GM10248 (cell line): ENCODE measurements around the gene GPR146.
"Not testable (repeated sequence)": the region's sequence is repeated elsewhere in the genome, so short reads cannot be mapped to it uniquely, and the experiment has no call there.

ENCODE experiments used
- CTCF ChIA-PET: fragments of 300-600 bp; sonication (Branson Sonifier 250); formaldehyde crosslinking; extraction: SDS; loops from one replicate; lab custom pipeline; 2021; ENCODE audit warnings: antibody characterized with exemption; lab: Yijun Ruan, JAX
- POLR2A ChIA-PET: fragments of 350-650 bp; sonication (Branson Sonifier 250); formaldehyde crosslinking; extraction: SDS; loops from one replicate; lab custom pipeline; 2020; ENCODE audit warnings: antibody characterized with exemption; lab: Yijun Ruan, JAX
- DNase-seq: peaks from one replicate; pipeline ENCODE4 v3.0.0; 2012; ENCODE audit errors: extremely low spot score
- TF ChIP-seq, protein P1 (sequence below): IDR thresholded peaks from 2 replicates; pipeline ENCODE4 v1.5.1; 2012; ENCODE audit warnings: mild to moderate bottlenecking, low read depth; ENCODE audit errors: extremely low read depth, missing control alignments, control extremely low read depth

GPR146 gene

DNA sequence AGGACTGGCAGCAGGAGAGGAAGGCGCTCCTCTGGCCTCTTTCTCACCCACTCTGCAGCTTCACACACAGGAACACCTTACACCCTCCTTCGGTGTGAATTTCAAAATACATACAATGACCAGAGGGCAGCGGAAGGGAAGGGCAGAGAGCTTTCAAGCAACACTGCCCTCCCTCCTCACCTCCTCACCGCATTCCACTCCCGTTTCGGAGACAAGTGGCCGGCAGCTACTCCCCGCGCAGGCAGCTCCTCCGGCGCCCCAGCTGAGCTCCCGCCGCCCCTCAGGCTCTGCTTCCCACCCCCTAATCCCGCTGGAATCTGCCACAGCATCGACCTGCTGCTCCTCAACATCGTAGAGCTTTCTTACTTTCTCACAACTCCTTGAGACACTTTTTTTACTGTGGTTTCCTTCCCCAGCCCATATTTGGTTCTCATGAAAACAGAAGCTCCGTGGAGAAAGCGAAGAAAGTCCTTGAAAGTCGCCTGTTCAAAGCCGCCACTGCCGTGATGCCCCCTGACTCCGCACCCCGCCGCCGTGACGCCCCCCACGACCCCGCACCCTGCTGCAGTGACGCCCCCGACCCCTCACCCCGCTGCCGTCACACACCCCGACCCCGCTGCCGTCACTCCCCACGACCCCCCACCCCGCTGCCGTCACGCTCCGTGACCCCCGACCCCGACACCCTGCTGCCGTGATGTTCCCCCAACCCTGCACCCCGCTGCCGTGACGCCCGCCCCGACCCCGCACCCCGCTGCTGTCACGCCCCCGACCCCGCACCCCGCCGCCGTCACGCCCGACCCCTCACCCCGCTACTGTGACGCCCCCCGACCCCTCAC is 29.0 kb downstream of the GPR146 start:
- TF ChIP-seq, protein P1, sequence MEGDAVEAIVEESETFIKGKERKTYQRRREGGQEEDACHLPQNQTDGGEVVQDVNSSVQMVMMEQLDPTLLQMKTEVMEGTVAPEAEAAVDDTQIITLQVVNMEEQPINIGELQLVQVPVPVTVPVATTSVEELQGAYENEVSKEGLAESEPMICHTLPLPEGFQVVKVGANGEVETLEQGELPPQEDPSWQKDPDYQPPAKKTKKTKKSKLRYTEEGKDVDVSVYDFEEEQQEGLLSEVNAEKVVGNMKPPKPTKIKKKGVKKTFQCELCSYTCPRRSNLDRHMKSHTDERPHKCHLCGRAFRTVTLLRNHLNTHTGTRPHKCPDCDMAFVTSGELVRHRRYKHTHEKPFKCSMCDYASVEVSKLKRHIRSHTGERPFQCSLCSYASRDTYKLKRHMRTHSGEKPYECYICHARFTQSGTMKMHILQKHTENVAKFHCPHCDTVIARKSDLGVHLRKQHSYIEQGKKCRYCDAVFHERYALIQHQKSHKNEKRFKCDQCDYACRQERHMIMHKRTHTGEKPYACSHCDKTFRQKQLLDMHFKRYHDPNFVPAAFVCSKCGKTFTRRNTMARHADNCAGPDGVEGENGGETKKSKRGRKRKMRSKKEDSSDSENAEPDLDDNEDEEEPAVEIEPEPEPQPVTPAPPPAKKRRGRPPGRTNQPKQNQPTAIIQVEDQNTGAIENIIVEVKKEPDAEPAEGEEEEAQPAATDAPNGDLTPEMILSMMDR, result no peak
- no peak for DNase-seq
- ChIA-PET POLR2A (no interaction called here), CTCF (interaction anchor here (1.1 to 3.0 kb wide), 4 partner anchors 79 to 104 kb away, joined by 3 to 14 read pairs (median 4); no protein-coding TSS in a partner anchor)

DNA sequence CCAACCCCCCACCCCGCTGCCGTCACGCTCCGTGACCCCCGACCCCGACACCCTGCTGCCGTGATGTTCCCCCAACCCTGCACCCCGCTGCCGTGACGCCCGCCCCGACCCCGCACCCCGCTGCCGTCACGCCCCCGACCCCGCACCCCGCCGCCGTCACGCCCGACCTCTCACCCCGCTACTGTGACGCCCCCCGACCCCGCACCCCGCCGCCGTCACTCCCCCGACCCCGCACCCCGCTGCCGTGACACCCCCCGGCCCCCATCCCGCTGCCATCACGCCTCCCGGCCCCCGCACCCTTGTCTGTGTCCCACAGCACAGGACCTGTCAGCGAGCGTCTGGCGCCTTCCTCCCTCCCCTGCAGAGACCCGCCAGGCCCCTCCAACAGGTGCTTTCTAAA is 29.7 kb downstream of the GPR146 start:
- POLR2A ChIA-PET, DNase-seq: not testable (repeated sequence)
- CTCF ChIA-PET, result interaction anchor here (2.3 kb wide), 1 partner anchor 9 kb away, joined by 14 read pairs; no protein-coding TSS in a partner anchor

DNA sequence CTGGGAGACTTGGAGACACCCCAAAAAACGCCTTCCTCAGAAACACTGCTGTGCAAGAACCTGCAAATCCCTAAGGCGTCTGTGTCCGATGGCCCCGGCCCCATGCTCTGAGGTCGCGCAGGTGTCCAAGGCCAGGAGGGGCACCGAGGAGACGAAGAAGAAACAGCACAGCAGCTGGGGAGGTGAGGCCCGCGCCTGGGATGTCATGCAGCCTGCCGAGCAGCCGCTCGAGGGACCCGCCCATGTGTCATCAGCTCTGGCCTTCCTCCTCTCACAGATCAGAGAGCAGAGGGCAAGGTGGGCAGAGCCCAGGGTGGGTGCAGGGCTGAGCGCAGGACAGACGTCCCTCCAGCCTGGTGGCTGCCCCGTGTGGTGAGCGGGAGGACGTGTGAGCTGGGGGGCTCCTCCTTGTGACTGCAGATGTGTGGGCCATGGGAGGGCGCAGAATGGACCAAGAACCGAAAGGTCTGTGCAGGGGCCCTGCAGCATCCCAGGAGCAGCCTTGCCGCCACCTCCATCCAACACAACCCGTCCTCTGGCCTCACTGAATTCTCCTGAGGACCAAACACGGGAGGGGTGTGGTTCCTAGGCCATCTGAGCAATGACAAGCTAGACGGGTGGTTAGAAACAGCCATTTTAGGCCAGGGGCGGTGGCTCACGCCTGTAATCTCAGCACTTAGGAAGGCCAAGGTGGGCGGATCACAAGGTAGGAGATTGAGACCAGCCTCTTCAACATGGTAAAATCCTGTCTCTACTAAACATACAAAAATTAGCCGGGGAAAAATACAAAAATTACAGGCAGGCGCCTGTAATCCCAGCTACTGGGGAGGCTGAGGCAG is 30.5 kb downstream of the GPR146 start:
- POLR2A ChIA-PET, result no interaction called here
- DNase-seq, result no peak
- TF ChIP-seq, protein P1, result no peak
- CTCF ChIA-PET, result interaction anchor here (0.7 to 2.3 kb wide), 2 partner anchors 9 to 101 kb away, joined by 3 to 14 read pairs; no protein-coding TSS in a partner anchor

DNA sequence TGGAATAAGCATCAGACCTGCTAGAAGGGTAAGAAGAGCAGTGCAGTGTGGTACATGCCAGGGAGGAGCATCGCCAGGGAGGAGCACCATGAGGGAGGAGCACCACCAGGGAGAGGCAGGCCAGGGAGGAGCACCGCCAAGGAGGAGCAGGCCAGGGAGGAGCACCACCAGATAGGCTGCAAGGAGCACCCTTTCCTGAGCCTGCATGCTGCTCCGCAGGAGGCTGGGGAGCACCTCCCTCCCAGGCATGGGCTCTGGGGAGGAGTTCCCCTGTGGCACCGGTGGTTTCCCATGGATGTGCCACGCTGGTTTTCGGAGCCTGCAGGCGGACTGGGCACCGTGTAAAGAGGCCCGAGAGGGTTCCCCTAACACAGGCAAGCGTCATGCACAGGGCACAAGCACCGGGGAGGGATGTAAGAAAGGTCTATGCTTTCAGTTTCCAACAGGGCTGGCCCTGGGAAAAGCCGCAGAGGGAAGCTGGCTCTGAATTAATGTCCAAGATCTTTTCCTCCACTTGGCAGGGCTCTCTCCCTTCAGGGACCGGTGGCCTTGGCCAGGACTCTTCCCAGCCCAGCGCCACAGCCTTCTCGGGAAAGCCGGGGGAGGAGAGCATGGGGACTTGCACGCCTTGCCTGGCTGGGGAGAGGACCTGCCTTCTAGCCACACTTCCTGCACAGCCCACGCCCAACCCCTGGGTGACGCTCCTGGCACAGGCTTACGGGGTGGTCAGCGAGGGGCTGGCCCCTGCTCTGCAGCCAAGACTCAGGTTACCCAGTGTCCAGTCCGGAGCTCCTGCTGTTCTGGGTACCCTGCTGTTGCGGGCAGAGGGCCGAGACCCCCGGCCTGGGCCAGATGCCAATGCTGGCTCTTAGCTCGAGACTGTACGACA is 32.1 kb downstream of the GPR146 start:
- CTCF ChIA-PET, result interaction anchor here (1.2 to 3.3 kb wide), 4 partner anchors 10 to 83 kb away, joined by 3 to 14 read pairs (median 8); no protein-coding TSS in a partner anchor

DNA sequence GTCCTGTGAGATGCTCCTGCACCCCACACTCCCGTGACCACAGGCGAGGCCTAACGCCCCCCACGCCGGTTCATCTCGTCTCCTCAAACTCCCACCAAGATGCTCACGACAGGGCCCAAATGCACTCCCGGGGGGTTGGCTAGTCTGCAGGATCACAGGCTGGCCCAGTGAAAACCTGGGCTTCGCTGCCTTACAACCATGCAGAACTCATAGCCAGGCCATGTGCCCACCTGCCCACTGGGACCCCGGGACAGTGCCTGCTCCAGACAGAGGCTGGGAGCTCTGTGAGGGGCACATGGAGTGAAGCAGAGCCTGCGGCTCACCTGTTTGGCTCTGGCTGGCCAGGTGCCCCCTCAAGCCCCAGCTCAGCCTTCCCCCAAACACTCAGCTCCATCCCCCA is 34.2 kb downstream of the GPR146 start:
- POLR2A ChIA-PET, result no interaction called here
- CTCF ChIA-PET, result interaction anchor here (1.0 to 3.3 kb wide), 7 partner anchors 8 to 98 kb away, joined by 3 to 13 read pairs (median 3); no protein-coding TSS in a partner anchor
- TF ChIP-seq, protein P1, result no peak
- no peak for DNase-seq

More for the DNA sequence above, 32.1 kb downstream of the GPR146 start:
- DNase-seq, result no peak
- TF ChIP-seq, protein P1, result no peak
- POLR2A ChIA-PET, result no interaction called here

DNA sequence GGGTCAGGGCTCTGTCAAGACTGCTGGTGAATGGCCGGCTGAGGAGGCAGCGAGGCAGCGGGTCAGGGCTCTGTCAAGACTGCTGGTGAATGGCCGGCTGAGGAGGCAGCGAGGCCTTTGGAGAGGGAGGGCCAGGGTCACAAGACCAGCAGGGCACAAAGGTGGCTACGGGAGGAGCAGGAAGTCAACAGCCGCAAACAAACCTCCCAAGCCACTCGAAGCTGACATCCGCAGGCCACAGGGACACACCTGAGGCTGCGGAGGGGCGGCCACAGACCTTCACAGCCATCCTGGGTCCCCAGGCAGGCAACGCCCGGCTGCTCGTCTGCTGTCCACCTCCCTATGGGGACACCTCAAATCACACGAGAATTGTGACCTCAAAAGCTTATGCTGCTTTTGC is 34.6 kb downstream of the GPR146 start:
- TF ChIP-seq, protein P1, result no peak
- ChIA-PET CTCF (interaction anchor here (1.0 to 3.4 kb wide), 7 partner anchors 7 to 98 kb away, joined by 3 to 15 read pairs (median 11); no protein-coding TSS in a partner anchor), POLR2A (no interaction called here)
- no peak for DNase-seq
